Measurements from ENCODE around the gene MSH5.
"Not testable (repeated sequence)": the region's sequence is repeated elsewhere in the genome, so short reads cannot be mapped to it uniquely, and the experiment has no call there.

The MSH5 gene

GRCh38 chr6:31784098-31784925 lies 44.5 kb downstream of the MSH5 start:
- Histone ChIP-seq H3K27me3 (ENCODE audit: control insufficient read depth in 5 of 5, insufficient read depth in 4 of 5, low read length in 5 of 5) (no peaks in the 10 kb centered on the region), H3K9me3 (ENCODE audit: control insufficient read depth in 5 of 5, low read length in 5 of 5) (no peaks in the 10 kb centered on the region), H3K36me3 (ENCODE audit: control insufficient read depth in 5 of 5, insufficient read depth in 5 of 5, low read length in 5 of 5) (peaks cover 0 to 64% (median 60%) of the 10 kb centered on the region in 5 donors), H3K4me1 (ENCODE audit: control insufficient read depth in 5 of 5, insufficient read depth in 5 of 5, low read length in 5 of 5) (no peaks in the 10 kb centered on the region), H3K9ac (ENCODE audit: low read length in 5 of 5) (peak overlapping the region in 1 of 5 donors; percentile 20), H3K27ac (ENCODE audit: low read depth, low read length) (no peak overlapping the region), H3K4me3 (ENCODE audit: low read depth in 1 of 5, low read length in 5 of 5) (no peak overlapping the region)

- H3K9me3 ChIP-seq (ENCODE audit: control insufficient read depth in 5 of 5, low read length in 5 of 5) = no peaks in the 10 kb centered on the region
- H3K27ac ChIP-seq (ENCODE audit: low read depth, low read length) = no peak overlapping the region
- no peak overlapping the region for H3K4me3 ChIP-seq (ENCODE audit: low read depth in 1 of 5, low read length in 5 of 5)
- H3K9ac ChIP-seq (ENCODE audit: low read length in 5 of 5) = no peak overlapping the region
- peaks cover 0 to 56% (median 49%) of the 10 kb centered on the region in 5 donors for H3K36me3 ChIP-seq (ENCODE audit: control insufficient read depth in 5 of 5, insufficient read depth in 5 of 5, low read length in 5 of 5)
- H3K4me1 ChIP-seq (ENCODE audit: control insufficient read depth in 5 of 5, insufficient read depth in 5 of 5, low read length in 5 of 5) = no peaks in the 10 kb centered on the region
- no peaks in the 10 kb centered on the region for H3K27me3 ChIP-seq (ENCODE audit: control insufficient read depth in 5 of 5, insufficient read depth in 4 of 5, low read length in 5 of 5)
Measured at GRCh38 chr6:31785475-31785874, 45.7 kb downstream of the MSH5 start.

GRCh38 chr6:31791324-31792089 lies 51.7 kb downstream of the MSH5 start:
- H3K27ac ChIP-seq (ENCODE audit: low read depth, low read length) = no peak overlapping the region
- H3K9me3 ChIP-seq (ENCODE audit: control insufficient read depth in 5 of 5, low read length in 5 of 5) = no peaks in the 10 kb centered on the region
- H3K9ac ChIP-seq (ENCODE audit: low read length in 5 of 5) = no peak overlapping the region
- peaks cover 0 to 22% (median 18%) of the 10 kb centered on the region in 5 donors for H3K4me1 ChIP-seq (ENCODE audit: control insufficient read depth in 5 of 5, insufficient read depth in 5 of 5, low read length in 5 of 5)
- H3K27me3 ChIP-seq (ENCODE audit: control insufficient read depth in 5 of 5, insufficient read depth in 4 of 5, low read length in 5 of 5) = no peaks in the 10 kb centered on the region
- H3K36me3 ChIP-seq (ENCODE audit: control insufficient read depth in 5 of 5, insufficient read depth in 5 of 5, low read length in 5 of 5) = peaks cover 0 to 25% (median 21%) of the 10 kb centered on the region in 5 donors
- no peak overlapping the region for H3K4me3 ChIP-seq (ENCODE audit: low read depth in 1 of 5, low read length in 5 of 5)

GRCh38 chr6:31792090-31792374 lies 52.2 kb downstream of the MSH5 start:
- H3K36me3 ChIP-seq (ENCODE audit: control insufficient read depth in 5 of 5, insufficient read depth in 5 of 5, low read length in 5 of 5) = peaks cover 2 to 25% (median 21%) of the 10 kb centered on the region in 5 donors
- H3K27me3 ChIP-seq (ENCODE audit: control insufficient read depth in 5 of 5, insufficient read depth in 4 of 5, low read length in 5 of 5) = no peaks in the 10 kb centered on the region
- H3K9me3 ChIP-seq (ENCODE audit: control insufficient read depth in 5 of 5, low read length in 5 of 5) = no peaks in the 10 kb centered on the region
- H3K4me3 ChIP-seq (ENCODE audit: low read depth in 1 of 5, low read length in 5 of 5) = no peak overlapping the region
- no peak overlapping the region for H3K27ac ChIP-seq (ENCODE audit: low read depth, low read length)
- H3K9ac ChIP-seq (ENCODE audit: low read length in 5 of 5) = no peak overlapping the region
- H3K4me1 ChIP-seq (ENCODE audit: control insufficient read depth in 5 of 5, insufficient read depth in 5 of 5, low read length in 5 of 5) = peaks cover 0 to 22% (median 18%) of the 10 kb centered on the region in 5 donors

GRCh38 chr6:31792761-31793171 lies 53.0 kb downstream of the MSH5 start:
- H3K9ac ChIP-seq (ENCODE audit: low read length in 5 of 5) = no peak overlapping the region
- H3K4me1 ChIP-seq (ENCODE audit: control insufficient read depth in 5 of 5, insufficient read depth in 5 of 5, low read length in 5 of 5) = peaks cover 0 to 24% (median 20%) of the 10 kb centered on the region in 5 donors
- H3K27me3 ChIP-seq (ENCODE audit: control insufficient read depth in 5 of 5, insufficient read depth in 4 of 5, low read length in 5 of 5) = no peaks in the 10 kb centered on the region
- no peak overlapping the region for H3K27ac ChIP-seq (ENCODE audit: low read depth, low read length)
- H3K4me3 ChIP-seq (ENCODE audit: low read depth in 1 of 5, low read length in 5 of 5) = no peak overlapping the region
- no peaks in the 10 kb centered on the region for H3K9me3 ChIP-seq (ENCODE audit: control insufficient read depth in 5 of 5, low read length in 5 of 5)
- peaks cover 3 to 26% (median 21%) of the 10 kb centered on the region in 5 donors for H3K36me3 ChIP-seq (ENCODE audit: control insufficient read depth in 5 of 5, insufficient read depth in 5 of 5, low read length in 5 of 5)

- peak overlapping the region in 1 of 5 donors; percentile 98 for H3K9ac ChIP-seq (ENCODE audit: low read length in 5 of 5)
- H3K27ac ChIP-seq (ENCODE audit: low read depth, low read length) = not testable (repeated sequence)
Measured at GRCh38 chr6:31793927-31794245, 54.1 kb downstream of the MSH5 start.

GRCh38 chr6:31794294-31794865 lies 54.6 kb downstream of the MSH5 start:
- peak overlapping the region; percentile 93 to 99 (median 96) for H3K9ac ChIP-seq (ENCODE audit: low read length in 5 of 5)
- peak overlapping the region; percentile 35 to 91 (median 83) for H3K4me3 ChIP-seq (ENCODE audit: low read depth in 1 of 5, low read length in 5 of 5)
- H3K4me1 ChIP-seq (ENCODE audit: control insufficient read depth in 5 of 5, insufficient read depth in 5 of 5, low read length in 5 of 5) = peaks cover 0 to 26% (median 20%) of the 10 kb centered on the region in 5 donors
- peaks cover 3 to 26% (median 19%) of the 10 kb centered on the region in 5 donors for H3K36me3 ChIP-seq (ENCODE audit: control insufficient read depth in 5 of 5, insufficient read depth in 5 of 5, low read length in 5 of 5)
- peak overlapping the region; percentile 87 for H3K27ac ChIP-seq (ENCODE audit: low read depth, low read length)
- no peaks in the 10 kb centered on the region for H3K27me3 ChIP-seq (ENCODE audit: control insufficient read depth in 5 of 5, insufficient read depth in 4 of 5, low read length in 5 of 5)
- no peaks in the 10 kb centered on the region for H3K9me3 ChIP-seq (ENCODE audit: control insufficient read depth in 5 of 5, low read length in 5 of 5)

More at GRCh38 chr6:31793927-31794245, 54.1 kb downstream of the MSH5 start:
- H3K27me3 ChIP-seq (ENCODE audit: control insufficient read depth in 5 of 5, insufficient read depth in 4 of 5, low read length in 5 of 5); H3K9me3 ChIP-seq (ENCODE audit: control insufficient read depth in 5 of 5, low read length in 5 of 5): not testable (repeated sequence)
- Histone ChIP-seq H3K4me1 (ENCODE audit: control insufficient read depth in 5 of 5, insufficient read depth in 5 of 5, low read length in 5 of 5) (peaks cover 0 to 26% (median 20%) of the 10 kb centered on the region in 5 donors), H3K4me3 (ENCODE audit: low read depth in 1 of 5, low read length in 5 of 5) (peak overlapping the region in 1 of 5 donors; percentile 83), H3K36me3 (ENCODE audit: control insufficient read depth in 5 of 5, insufficient read depth in 5 of 5, low read length in 5 of 5) (peaks cover 3 to 26% (median 21%) of the 10 kb centered on the region in 5 donors)

- Histone ChIP-seq H3K9me3 (ENCODE audit: control insufficient read depth in 5 of 5, low read length in 5 of 5) (no peaks in the 10 kb centered on the region), H3K27me3 (ENCODE audit: control insufficient read depth in 5 of 5, insufficient read depth in 4 of 5, low read length in 5 of 5) (no peaks in the 10 kb centered on the region), H3K27ac (ENCODE audit: low read depth, low read length) (peak overlapping the region; percentile 87), H3K4me3 (ENCODE audit: low read depth in 1 of 5, low read length in 5 of 5) (peak overlapping the region; percentile 83 to 91 (median 87)), H3K36me3 (ENCODE audit: control insufficient read depth in 5 of 5, insufficient read depth in 5 of 5, low read length in 5 of 5) (peaks cover 3 to 26% (median 16%) of the 10 kb centered on the region in 5 donors), H3K9ac (ENCODE audit: low read length in 5 of 5) (peak overlapping the region; percentile 93 to 99 (median 96)), H3K4me1 (ENCODE audit: control insufficient read depth in 5 of 5, insufficient read depth in 5 of 5, low read length in 5 of 5) (peaks cover 0 to 26% (median 20%) of the 10 kb centered on the region in 5 donors)
Measured at GRCh38 chr6:31794866-31795615, 55.2 kb downstream of the MSH5 start.

GRCh38 chr6:31795616-31796298 lies 56.0 kb downstream of the MSH5 start, which contains the start of gene VARS1:
Gene VARS1, minus strand, starts transcription at chr6:31795752. Its CDS starts 535 bp downstream, at chr6:31795217.
- H3K36me3 ChIP-seq (ENCODE audit: control insufficient read depth in 5 of 5, insufficient read depth in 5 of 5, low read length in 5 of 5) = peaks cover 3 to 22% (median 14%) of the 10 kb centered on the region in 5 donors
- no peaks in the 10 kb centered on the region for H3K9me3 ChIP-seq (ENCODE audit: control insufficient read depth in 5 of 5, low read length in 5 of 5)
- no peaks in the 10 kb centered on the region for H3K27me3 ChIP-seq (ENCODE audit: control insufficient read depth in 5 of 5, insufficient read depth in 4 of 5, low read length in 5 of 5)
- peak within 1 kb of the TSS; percentile 83 to 91 (median 87) for H3K4me3 ChIP-seq (ENCODE audit: low read depth in 1 of 5, low read length in 5 of 5)
- peak within 1 kb of the TSS; percentile 93 to 99 (median 96) for H3K9ac ChIP-seq (ENCODE audit: low read length in 5 of 5)
- peaks cover 0 to 26% (median 20%) of the 10 kb centered on the region in 5 donors for H3K4me1 ChIP-seq (ENCODE audit: control insufficient read depth in 5 of 5, insufficient read depth in 5 of 5, low read length in 5 of 5)
- H3K27ac ChIP-seq (ENCODE audit: low read depth, low read length) = peak within 1 kb of the TSS; percentile 87
